Effector memory CD8-positive, alpha-beta T cell (primary cell): ENCODE data around the gene MYH6.

ENCODE experiments used
- ATAC-seq: fragments of 150-1000 bp; cut with Tn5 transposase; replicated peaks from 2 replicates; pipeline ENCODE4 v1.10.0; 2021; ENCODE audit warnings: mild to moderate bottlenecking, moderate library complexity
- DNase-seq, 3 experiments: peaks; one replicate each; pipeline ENCODE4 v3.0.0; 2021
- H3K27ac Mint-ChIP-seq, 2 donors: one replicate each; pipeline ENCODE4 v1.8.0; 2022; ENCODE audit warnings: mild to moderate bottlenecking in 2 of 2, mixed read lengths in 2 of 2, moderate library complexity in 2 of 2
- H3K27me3 Mint-ChIP-seq, 2 donors: one replicate each; pipeline ENCODE4 v1.8.0; 2022; ENCODE audit warnings: mixed read lengths in 2 of 2
- H3K36me3 Mint-ChIP-seq: one replicate; pipeline ENCODE4 v1.8.0; 2022; ENCODE audit warnings: mild to moderate bottlenecking, moderate library complexity, mixed read lengths; ENCODE audit not compliant: insufficient read depth
- H3K4me1 Mint-ChIP-seq, 2 donors: one replicate each; pipeline ENCODE4 v1.8.0; 2022; ENCODE audit warnings: low read depth in 2 of 2, mixed read lengths in 2 of 2
- H3K4me3 Mint-ChIP-seq, 2 donors: one replicate each; pipeline ENCODE4 v1.8.0; 2022; ENCODE audit warnings: mild to moderate bottlenecking in 2 of 2, mixed read lengths in 2 of 2, moderate library complexity in 2 of 2
- H3K9me3 Mint-ChIP-seq, 2 donors: one replicate each; pipeline ENCODE4 v1.8.0; 2022; ENCODE audit warnings: mixed read lengths in 2 of 2

MYH6 gene

GRCh38 chr14:23355871-23356435, 52.1 kb downstream of the MYH6 start:
- H3K36me3 Mint-ChIP-seq = peaks cover 3% of the 10 kb centered on the region
- no peaks in the 10 kb centered on the region for H3K9me3 Mint-ChIP-seq
- DNase-seq (no peak), ATAC-seq (no peak)
- H3K27me3 Mint-ChIP-seq = peaks cover 51 to 70% of the 10 kb centered on the region in 2 donors
- peak overlapping the region in 1 of 2 donors; percentile 6 for H3K27ac Mint-ChIP-seq
- no peak overlapping the region for H3K4me3 Mint-ChIP-seq
- H3K4me1 Mint-ChIP-seq = peaks cover 3 to 8% of the 10 kb centered on the region in 2 donors

GRCh38 chr14:23354990-23355389, 53.1 kb downstream of the MYH6 start:
- no peaks in the 10 kb centered on the region for H3K9me3 Mint-ChIP-seq
- H3K27me3 Mint-ChIP-seq = peaks cover 61 to 73% of the 10 kb centered on the region in 2 donors
- DNase-seq (no peak), ATAC-seq (no peak)
- H3K36me3 Mint-ChIP-seq = peaks cover 4% of the 10 kb centered on the region
- no peak overlapping the region for H3K4me3 Mint-ChIP-seq
- peaks cover 3 to 8% of the 10 kb centered on the region in 2 donors for H3K4me1 Mint-ChIP-seq
- H3K27ac Mint-ChIP-seq = no peak overlapping the region

- Mint-ChIP-seq H3K27ac (no peak overlapping the region), H3K27me3 (peaks cover 69 to 74% of the 10 kb centered on the region in 2 donors), H3K4me1 (peaks cover 3 to 8% of the 10 kb centered on the region in 2 donors), H3K4me3 (peak overlapping the region; percentile 36 to 72), H3K36me3 (peaks cover 5% of the 10 kb centered on the region), H3K9me3 (no peaks in the 10 kb centered on the region)
- no peak for ATAC-seq
- no peak for DNase-seq
Measured at GRCh38 chr14:23353433-23353780, 54.7 kb downstream of the MYH6 start.

GRCh38 chr14:23352506-23353432, 55.3 kb downstream of the MYH6 start, which contains the start of gene SLC22A17:
Gene SLC22A17 (minus strand): TSS chr14:23352887.
- peaks cover 5% of the 10 kb centered on the region for H3K36me3 Mint-ChIP-seq
- no peaks in the 10 kb centered on the region for H3K9me3 Mint-ChIP-seq
- ATAC-seq (peak; percentile 82), DNase-seq (peak in 2 of 3 experiments; percentile 13 to 32)
- no peak within 1 kb of the TSS for H3K27ac Mint-ChIP-seq
- H3K4me1 Mint-ChIP-seq = peaks cover 3 to 8% of the 10 kb centered on the region in 2 donors
- peaks cover 70 to 80% of the 10 kb centered on the region in 2 donors for H3K27me3 Mint-ChIP-seq
- peak within 1 kb of the TSS; percentile 36 to 72 for H3K4me3 Mint-ChIP-seq

GRCh38 chr14:23351681-23352505, 56.2 kb downstream of the MYH6 start:
- no peak for DNase-seq
- peaks cover 70 to 89% of the 10 kb centered on the region in 2 donors for H3K27me3 Mint-ChIP-seq
- H3K9me3 Mint-ChIP-seq = no peaks in the 10 kb centered on the region
- no peak overlapping the region for H3K27ac Mint-ChIP-seq
- peaks cover 5% of the 10 kb centered on the region for H3K36me3 Mint-ChIP-seq
- peak; percentile 27 for ATAC-seq
- H3K4me3 Mint-ChIP-seq = peak overlapping the region; percentile 36 to 72
- peaks cover 3 to 8% of the 10 kb centered on the region in 2 donors for H3K4me1 Mint-ChIP-seq

GRCh38 chr14:23349156-23349845, 58.8 kb downstream of the MYH6 start:
- Mint-ChIP-seq H3K4me3 (no peak overlapping the region), H3K9me3 (no peaks in the 10 kb centered on the region), H3K27me3 (peaks cover 53 to 79% of the 10 kb centered on the region in 2 donors), H3K36me3 (peaks cover 5% of the 10 kb centered on the region), H3K4me1 (peaks cover 3 to 8% of the 10 kb centered on the region in 2 donors), H3K27ac (no peak overlapping the region)
- ATAC-seq = no peak
- no peak for DNase-seq

GRCh38 chr14:23348297-23348655, 59.8 kb downstream of the MYH6 start:
- Mint-ChIP-seq H3K27ac (no peak overlapping the region), H3K9me3 (no peaks in the 10 kb centered on the region), H3K4me1 (peaks cover 3 to 8% of the 10 kb centered on the region in 2 donors), H3K27me3 (peaks cover 42 to 69% of the 10 kb centered on the region in 2 donors), H3K36me3 (peaks cover 5% of the 10 kb centered on the region), H3K4me3 (no peak overlapping the region)
- ATAC-seq = no peak
- DNase-seq = no peak

GRCh38 chr14:23347406-23348296, 60.4 kb downstream of the MYH6 start:
- Mint-ChIP-seq H3K36me3 (peaks cover 3% of the 10 kb centered on the region), H3K27ac (no peak overlapping the region), H3K9me3 (no peaks in the 10 kb centered on the region), H3K27me3 (peaks cover 36 to 62% of the 10 kb centered on the region in 2 donors), H3K4me1 (peaks cover 3 to 5% of the 10 kb centered on the region in 2 donors), H3K4me3 (no peak overlapping the region)
- ATAC-seq (no peak), DNase-seq (no peak)

GRCh38 chr14:23346693-23347405, 61.2 kb downstream of the MYH6 start:
- DNase-seq (no peak), ATAC-seq (no peak)
- peaks cover 3% of the 10 kb centered on the region for H3K36me3 Mint-ChIP-seq
- no peak overlapping the region for H3K27ac Mint-ChIP-seq
- no peak overlapping the region for H3K4me3 Mint-ChIP-seq
- H3K9me3 Mint-ChIP-seq = no peaks in the 10 kb centered on the region
- H3K4me1 Mint-ChIP-seq = peaks cover 3 to 5% of the 10 kb centered on the region in 2 donors
- peaks cover 43 to 69% of the 10 kb centered on the region in 2 donors for H3K27me3 Mint-ChIP-seq

GRCh38 chr14:23345987-23346692, 61.9 kb downstream of the MYH6 start:
- ATAC-seq (no peak), DNase-seq (no peak)
- H3K27ac Mint-ChIP-seq = no peak overlapping the region
- peaks cover 1 to 2% of the 10 kb centered on the region in 2 donors for H3K4me1 Mint-ChIP-seq
- no peaks in the 10 kb centered on the region for H3K9me3 Mint-ChIP-seq
- no peak overlapping the region for H3K4me3 Mint-ChIP-seq
- H3K36me3 Mint-ChIP-seq = peaks cover 3% of the 10 kb centered on the region
- H3K27me3 Mint-ChIP-seq = peaks cover 42 to 67% of the 10 kb centered on the region in 2 donors

- DNase-seq = no peak
- Mint-ChIP-seq H3K4me3 (no peak overlapping the region), H3K4me1 (no peaks in the 10 kb centered on the region), H3K9me3 (no peaks in the 10 kb centered on the region), H3K27me3 (peaks cover 26 to 50% of the 10 kb centered on the region in 2 donors), H3K36me3 (no peaks in the 10 kb centered on the region), H3K27ac (no peak overlapping the region)
- ATAC-seq = no peak
Measured at GRCh38 chr14:23344481-23344880, 63.6 kb downstream of the MYH6 start.
